WTC11 (cell line): Measurements from ENCODE around the gene ATRIP.

Experiments
- CDX4 ChIP-seq: fragments of 250-450 bp; sonication (Bioruptor Pico); IDR thresholded peaks from 2 replicates; pipeline ENCODE4 v1.9.0; 2021; ENCODE audit warnings: moderate library complexity, mild to moderate bottlenecking, inconsistent platforms, borderline replicate concordance
- CREB1 ChIP-seq: sonication (generic); formaldehyde crosslinking; IDR thresholded peaks from 2 replicates; pipeline ENCODE4 v1.8.0; 2023; ENCODE audit warnings: mild to moderate bottlenecking, missing genetic modification reagents
- CTCF ChIP-seq: fragments of 200-600 bp; IDR thresholded peaks from 2 replicates; pipeline ENCODE4 v1.8.0; 2022; ENCODE audit warnings: antibody characterized with exemption
- E2F1 ChIP-seq: sonication (generic); formaldehyde crosslinking; IDR thresholded peaks from 2 replicates; pipeline ENCODE4 v1.8.0; 2022; ENCODE audit warnings: mild to moderate bottlenecking, missing genetic modification reagents
- FOXK1 ChIP-seq: sonication (generic); formaldehyde crosslinking; IDR thresholded peaks from 2 replicates; pipeline ENCODE4 v1.8.0; 2022; ENCODE audit warnings: mild to moderate bottlenecking, moderate library complexity, missing genetic modification reagents
- FOXP4 ChIP-seq: sonication (generic); formaldehyde crosslinking; IDR thresholded peaks from 2 replicates; pipeline ENCODE4 v1.8.0; 2022; ENCODE audit warnings: mild to moderate bottlenecking, missing genetic modification reagents
- GABPB1 ChIP-seq: sonication (generic); formaldehyde crosslinking; IDR thresholded peaks from 2 replicates; pipeline ENCODE4 v1.8.1; 2023; ENCODE audit warnings: mild to moderate bottlenecking, missing genetic modification reagents
- JUN ChIP-seq: sonication (generic); formaldehyde crosslinking; IDR thresholded peaks from 2 replicates; pipeline ENCODE4 v1.8.0; 2023; ENCODE audit warnings: mild to moderate bottlenecking, missing genetic modification reagents
- PRRX2 ChIP-seq: fragments of 250-450 bp; sonication (Bioruptor Pico); IDR thresholded peaks from 2 replicates; pipeline ENCODE4 v1.8.0; 2021; ENCODE audit warnings: mild to moderate bottlenecking
- SOX15 ChIP-seq: fragments of 250-450 bp; sonication (Bioruptor Pico); IDR thresholded peaks from 2 replicates; pipeline ENCODE4 v1.9.0; 2021; ENCODE audit warnings: mild to moderate bottlenecking
- TCF7 ChIP-seq: sonication (generic); formaldehyde crosslinking; IDR thresholded peaks from 2 replicates; pipeline ENCODE4 v1.8.0; 2022; ENCODE audit warnings: mild to moderate bottlenecking, low read depth, missing genetic modification reagents, moderate library complexity
- ZNF423 ChIP-seq: fragments of 250-450 bp; sonication (Bioruptor Pico); IDR thresholded peaks from 2 replicates; pipeline ENCODE4 v2.1.2; 2022; ENCODE audit warnings: mild to moderate bottlenecking, moderate library complexity

- TF ChIP-seq CTCF (no peak), FOXK1 (no peak), ZNF423 (CRISPR knock-in tag) (no peak), JUN (CRISPR knock-in tag) (no peak), CREB1 (CRISPR knock-in tag) (no peak), TCF7 (CRISPR knock-in tag) (no peak), E2F1 (CRISPR knock-in tag) (no peak), GABPB1 (CRISPR knock-in tag) (no peak), PRRX2 (CRISPR knock-in tag) (no peak), FOXP4 (CRISPR knock-in tag) (no peak), CDX4 (no peak), SOX15 (no peak)
Observed at GRCh38 chr3:48398701-48399386, 47.7 kb upstream of the ATRIP start.
